PC-3 (cell line): ENCODE measurements around the gene TBXAS1. TPM values are rescaled to one million over a fixed set of nuclear protein-coding genes. Genes with fewer than 3 reads are reported as not detected.

ENCODE experiments used
- ATAC-seq: fragments of 200-7000 bp; cut with Tn5 transposase; 2 replicates; pipeline ENCODE4 v1.9.1; 2020; ENCODE audit warnings: mild to moderate bottlenecking, moderate library complexity
- BruUV-seq: library from RNA; stranded (reverse); fragments of 400-500 nt; replicated peaks from 2 replicates; lab custom pipeline; 2021; lab: Mats Ljungman, UMichigan
- CTCF ChIA-PET: fragments of 300-600 bp; sonication (Branson Sonifier 250); formaldehyde crosslinking; loops from one replicate; lab custom pipeline; 2022; ENCODE audit warnings: antibody characterized with exemption; lab: Charles Lee
- POLR2A ChIA-PET: fragments of 300-600 bp; sonication (Branson Sonifier 250); formaldehyde crosslinking; loops from one replicate; lab custom pipeline; 2022; ENCODE audit warnings: antibody characterized with exemption; ENCODE audit not compliant: unreplicated experiment; lab: Charles Lee
- DNase-seq: peaks from one replicate; pipeline ENCODE4 v3.0.0-alpha.2; 2015
- H2AFZ ChIP-seq: fragments of 300-600 bp; sonication (generic); 2 replicates; pipeline ENCODE4 v1.6.0; 2016; ENCODE audit warnings: antibody characterized with exemption, low read length
- H3F3A ChIP-seq: fragments of 300-600 bp; sonication (generic); one replicate; pipeline ENCODE4 v1.6.0; 2017; ENCODE audit warnings: antibody characterized with exemption, low read length, control low read depth, mild to moderate bottlenecking; ENCODE audit not compliant: unreplicated experiment
- H3K27ac ChIP-seq: fragments of 300-600 bp; sonication (generic); 2 replicates; pipeline ENCODE4 v1.5.1; 2016; ENCODE audit warnings: mild to moderate bottlenecking, low read length
- H3K27me3 ChIP-seq: fragments of 300-600 bp; sonication (generic); 2 replicates; pipeline ENCODE4 v1.6.1; 2016; ENCODE audit warnings: low read length, mixed read lengths
- H3K36me3 ChIP-seq: fragments of 300-600 bp; sonication (generic); 2 replicates; pipeline ENCODE4 v1.6.1; 2016; ENCODE audit warnings: low read depth, mixed run types, low read length, mixed read lengths
- H3K4me1 ChIP-seq: fragments of 300-600 bp; sonication (generic); 2 replicates; pipeline ENCODE4 v1.5.1; 2016; ENCODE audit warnings: low read length; ENCODE audit not compliant: insufficient read depth
- H3K4me2 ChIP-seq: fragments of 300-600 bp; sonication (generic); 2 replicates; pipeline ENCODE4 v1.6.0; 2016; ENCODE audit warnings: low read length
- H3K4me3 ChIP-seq: fragments of 300-600 bp; sonication (generic); 2 replicates; pipeline ENCODE4 v1.5.1; 2016; ENCODE audit warnings: mild to moderate bottlenecking, low read length, mixed read lengths
- H3K79me2 ChIP-seq: fragments of 300-600 bp; sonication (generic); 2 replicates; pipeline ENCODE4 v1.6.1; 2017; ENCODE audit warnings: low read length, mixed read lengths
- H3K9ac ChIP-seq: fragments of 300-600 bp; sonication (generic); 2 replicates; pipeline ENCODE4 v1.6.0; 2016; ENCODE audit warnings: mild to moderate bottlenecking, low read length
- H3K9me2 ChIP-seq: fragments of 300-600 bp; sonication (generic); replicated peaks from 2 replicates; pipeline ENCODE4 v1.6.1; 2016; ENCODE audit warnings: mixed run types, low read length, mixed read lengths
- H3K9me3 ChIP-seq: fragments of 300-600 bp; sonication (generic); 2 replicates; pipeline ENCODE4 v1.6.1; 2016; ENCODE audit warnings: low read length, mixed read lengths
- H4K20me1 ChIP-seq: fragments of 300-600 bp; sonication (generic); 2 replicates; pipeline ENCODE4 v1.6.1; 2016; ENCODE audit warnings: low read length, mixed read lengths
- EZH2 ChIP-seq: fragments of 300-600 bp; sonication (generic); IDR thresholded peaks from one replicate; pipeline ENCODE4 v1.6.1; 2017; ENCODE audit warnings: antibody characterized with exemption, mild to moderate bottlenecking, low read length; ENCODE audit not compliant: unreplicated experiment
- EZH2phosphoT487 ChIP-seq: fragments of 300-600 bp; sonication (generic); IDR thresholded peaks from 2 replicates; pipeline ENCODE4 v1.6.1; 2018; ENCODE audit warnings: mild to moderate bottlenecking, antibody characterized with exemption, low read length, borderline replicate concordance
- intact Hi-C: fragments of 100-400 bp; cut with micrococcal nuclease; formaldehyde crosslinking; loops from 2 replicates; pipeline ENCODE4 v1.9.0; 2023
- total RNA-seq: library from RNA; depleted of rRNA; stranded (reverse); fragments of >200 nt; gene quantifications from 2 replicates; pipeline ENCODE4 v1.2.3, GENCODE V29; 2014
- TF ChIP-seq, protein P1 (sequence below): fragments of 300-600 bp; sonication (generic); conservative IDR thresholded peaks from 2 replicates; pipeline ENCODE4 v1.5.1; 2017; ENCODE audit warnings: antibody characterized with exemption, low read depth, mild to moderate bottlenecking, low read length

Gene TBXAS1
- total RNA-seq, 1 experiment from 2014 or later, result 21.8 TPM

DNA sequence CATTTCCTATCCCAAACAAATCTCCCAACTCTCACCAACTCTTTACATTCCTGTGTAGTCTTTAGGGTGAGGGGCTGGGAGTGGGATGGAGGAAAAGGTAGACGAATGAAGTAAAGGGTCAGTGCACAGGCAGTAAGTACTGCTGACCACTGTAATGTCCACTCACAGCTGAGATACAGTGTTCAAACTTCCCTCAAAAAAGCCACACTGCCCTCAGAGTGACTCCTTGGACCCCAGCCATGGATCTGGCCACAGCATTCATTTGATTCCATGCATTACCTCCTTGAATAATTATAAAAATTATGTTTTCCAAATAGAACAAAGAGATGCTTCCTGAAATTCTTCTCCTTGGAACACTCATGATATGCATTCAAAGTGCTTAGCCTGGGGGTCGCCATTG lies 31.5 kb upstream of the TBXAS1 start:
- H3K9me2 ChIP-seq, result no peaks in the 10 kb centered on the region
- intact Hi-C loops, result no loop called here
- H2AFZ ChIP-seq, result no peak overlapping the region
- ChIA-PET POLR2A (no interaction called here), CTCF (no interaction called here)
- no peaks in the 10 kb centered on the region for H3K9me3 ChIP-seq
- no peak overlapping the region for H3K27ac ChIP-seq
- TF ChIP-seq EZH2, result no peak
- TF ChIP-seq EZH2phosphoT487, result no peak
- TF ChIP-seq, protein P1, sequence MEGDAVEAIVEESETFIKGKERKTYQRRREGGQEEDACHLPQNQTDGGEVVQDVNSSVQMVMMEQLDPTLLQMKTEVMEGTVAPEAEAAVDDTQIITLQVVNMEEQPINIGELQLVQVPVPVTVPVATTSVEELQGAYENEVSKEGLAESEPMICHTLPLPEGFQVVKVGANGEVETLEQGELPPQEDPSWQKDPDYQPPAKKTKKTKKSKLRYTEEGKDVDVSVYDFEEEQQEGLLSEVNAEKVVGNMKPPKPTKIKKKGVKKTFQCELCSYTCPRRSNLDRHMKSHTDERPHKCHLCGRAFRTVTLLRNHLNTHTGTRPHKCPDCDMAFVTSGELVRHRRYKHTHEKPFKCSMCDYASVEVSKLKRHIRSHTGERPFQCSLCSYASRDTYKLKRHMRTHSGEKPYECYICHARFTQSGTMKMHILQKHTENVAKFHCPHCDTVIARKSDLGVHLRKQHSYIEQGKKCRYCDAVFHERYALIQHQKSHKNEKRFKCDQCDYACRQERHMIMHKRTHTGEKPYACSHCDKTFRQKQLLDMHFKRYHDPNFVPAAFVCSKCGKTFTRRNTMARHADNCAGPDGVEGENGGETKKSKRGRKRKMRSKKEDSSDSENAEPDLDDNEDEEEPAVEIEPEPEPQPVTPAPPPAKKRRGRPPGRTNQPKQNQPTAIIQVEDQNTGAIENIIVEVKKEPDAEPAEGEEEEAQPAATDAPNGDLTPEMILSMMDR, result no peak
- ATAC-seq (no peak), DNase-seq (no peak)
- H3K79me2 ChIP-seq, result no peaks in the 10 kb centered on the region
- H3K36me3 ChIP-seq, result no peaks in the 10 kb centered on the region; the same call in 1 of the 2 replicates
- no peaks in the 10 kb centered on the region for H3K4me1 ChIP-seq
- H4K20me1 ChIP-seq, result no peaks in the 10 kb centered on the region
- H3K9ac ChIP-seq, result no peak overlapping the region
- no TSS peak for BruUV-seq
- H3K27me3 ChIP-seq, result no peaks in the 10 kb centered on the region
- H3F3A ChIP-seq, result no peaks in the 10 kb centered on the region
- H3K4me2 ChIP-seq, result no peak overlapping the region
- H3K4me3 ChIP-seq, result no peak overlapping the region

DNA sequence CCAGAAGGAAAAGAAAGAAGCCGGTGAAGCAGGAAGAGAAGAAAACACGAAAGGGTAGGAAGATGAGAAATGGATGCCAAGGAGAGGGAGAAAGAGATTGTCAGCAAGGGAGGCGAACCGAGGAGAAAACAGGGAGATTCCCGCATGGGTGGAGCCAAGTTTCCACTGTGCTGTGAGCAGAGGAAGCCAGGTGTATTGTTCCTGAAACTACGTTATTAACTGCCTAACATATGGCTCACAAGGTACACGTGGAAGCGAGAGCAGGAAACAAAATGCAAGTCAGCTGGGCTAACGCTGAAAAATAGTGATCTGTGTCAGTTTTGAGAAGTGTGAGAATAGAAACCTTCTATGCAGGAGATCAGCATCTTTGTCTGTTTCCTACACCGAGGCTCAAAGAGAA lies 30.8 kb upstream of the TBXAS1 start:
- ChIA-PET CTCF (no interaction called here), POLR2A (no interaction called here)
- TF ChIP-seq, protein P1, result no peak
- TF ChIP-seq EZH2phosphoT487 (no peak), EZH2 (no peak)
- Histone ChIP-seq H3K9ac (no peak overlapping the region), H3K4me2 (no peak overlapping the region), H3F3A (no peaks in the 10 kb centered on the region), H3K4me1 (no peaks in the 10 kb centered on the region), H3K36me3 (no peaks in the 10 kb centered on the region; the same call in 1 of the 2 replicates), H2AFZ (no peak overlapping the region), H4K20me1 (no peaks in the 10 kb centered on the region), H3K27ac (no peak overlapping the region), H3K9me3 (no peaks in the 10 kb centered on the region), H3K27me3 (no peaks in the 10 kb centered on the region), H3K9me2 (no peaks in the 10 kb centered on the region), H3K4me3 (no peak overlapping the region), H3K79me2 (no peaks in the 10 kb centered on the region)
- DNase-seq (no peak), ATAC-seq (no peak)
- intact Hi-C loops, result no loop called here
- BruUV-seq, result no TSS peak

DNA sequence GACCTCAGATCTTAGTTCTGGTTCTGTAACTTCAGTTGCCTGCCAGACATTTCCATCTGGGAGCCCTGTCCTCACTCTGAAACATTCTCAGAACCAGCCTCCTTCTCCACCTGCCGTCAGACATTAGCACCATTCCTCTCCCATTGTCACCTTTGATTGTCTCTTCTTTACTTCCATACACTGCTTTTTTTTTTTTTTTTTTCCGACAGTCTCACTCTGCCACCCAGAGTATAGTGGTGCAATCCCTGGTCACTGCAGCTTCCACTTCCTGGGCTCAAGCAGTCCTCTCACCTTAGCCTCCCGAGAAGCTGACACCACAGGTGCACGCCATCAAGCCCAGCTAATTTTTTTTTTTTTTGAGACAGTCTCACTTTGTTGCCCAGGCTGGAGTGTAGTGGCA lies 30.2 kb upstream of the TBXAS1 start:
- intact Hi-C loops, result no loop called here
- ChIA-PET CTCF (no interaction called here), POLR2A (interaction anchor here (0.6 kb wide), 1 partner anchor 73 kb away, joined by 3 read pairs; no protein-coding TSS in a partner anchor)
- H3F3A ChIP-seq, result no peaks in the 10 kb centered on the region
- no peaks in the 10 kb centered on the region for H3K79me2 ChIP-seq
- no peak overlapping the region for H3K27ac ChIP-seq
- no peaks in the 10 kb centered on the region; the same call in 1 of the 2 replicates for H3K36me3 ChIP-seq
- H4K20me1 ChIP-seq, result no peaks in the 10 kb centered on the region
- H3K9ac ChIP-seq, result no peak overlapping the region
- ATAC-seq (no peak), DNase-seq (no peak)
- no TSS peak for BruUV-seq
- no peaks in the 10 kb centered on the region for H3K27me3 ChIP-seq
- no peak overlapping the region for H3K4me2 ChIP-seq
- no peaks in the 10 kb centered on the region for H3K9me2 ChIP-seq
- H3K9me3 ChIP-seq, result no peaks in the 10 kb centered on the region
- H2AFZ ChIP-seq, result no peak overlapping the region
- no peak for TF ChIP-seq EZH2
- TF ChIP-seq EZH2phosphoT487, result no peak
- TF ChIP-seq, protein P1, result no peak
- H3K4me3 ChIP-seq, result no peak overlapping the region
- no peaks in the 10 kb centered on the region for H3K4me1 ChIP-seq
